Activated CD4-positive, CD25-positive, alpha-beta regulatory T cell (primary cell): ENCODE results near the gene ANKS6.

Experiments
- DNase-seq, 4 experiments: peaks; one replicate each; lab custom pipeline; 2025; lab: John Stamatoyannopoulos, UW

Gene ANKS6

DNA sequence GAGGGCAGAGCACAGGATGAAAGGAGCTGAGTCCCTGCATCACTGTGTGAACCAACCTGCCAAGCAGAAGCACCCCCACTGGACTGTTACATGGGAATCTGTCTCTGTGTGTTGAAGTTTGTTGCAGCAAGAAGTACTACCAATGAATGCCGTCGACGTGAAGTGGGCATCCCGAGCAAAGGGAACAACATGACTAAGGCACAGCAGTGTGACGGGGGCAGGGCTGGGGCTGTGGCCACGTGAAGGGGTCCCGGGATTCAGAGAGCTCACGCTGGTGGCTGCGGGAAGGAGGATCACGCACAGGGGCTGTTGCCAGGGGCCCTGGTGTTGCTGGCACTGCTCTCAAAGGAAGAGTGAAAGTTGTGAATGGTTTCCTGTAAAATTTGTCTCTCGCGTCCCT, 60.1 kb downstream of the ANKS6 start:
- DNase-seq, result no peak

DNA sequence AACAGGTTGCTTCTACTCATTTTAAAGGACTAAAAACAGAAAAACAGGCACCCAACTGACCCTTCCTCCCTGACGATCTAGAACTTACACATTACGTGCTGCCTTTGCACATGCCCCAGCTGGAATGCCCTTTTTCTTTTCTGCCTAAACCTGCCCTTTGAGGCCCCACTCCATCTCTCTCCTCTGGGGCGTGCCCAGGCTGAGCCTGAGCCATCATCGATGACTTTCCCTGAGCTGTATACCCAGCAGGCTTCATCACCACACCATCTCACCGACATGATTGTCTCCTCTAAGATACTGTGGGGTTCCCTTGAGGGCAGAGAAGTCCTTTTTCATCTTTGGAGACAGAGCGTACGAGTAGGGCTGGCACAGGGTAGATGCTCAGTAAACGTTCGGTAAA, 63.6 kb downstream of the ANKS6 start:
- no peak for DNase-seq

DNA sequence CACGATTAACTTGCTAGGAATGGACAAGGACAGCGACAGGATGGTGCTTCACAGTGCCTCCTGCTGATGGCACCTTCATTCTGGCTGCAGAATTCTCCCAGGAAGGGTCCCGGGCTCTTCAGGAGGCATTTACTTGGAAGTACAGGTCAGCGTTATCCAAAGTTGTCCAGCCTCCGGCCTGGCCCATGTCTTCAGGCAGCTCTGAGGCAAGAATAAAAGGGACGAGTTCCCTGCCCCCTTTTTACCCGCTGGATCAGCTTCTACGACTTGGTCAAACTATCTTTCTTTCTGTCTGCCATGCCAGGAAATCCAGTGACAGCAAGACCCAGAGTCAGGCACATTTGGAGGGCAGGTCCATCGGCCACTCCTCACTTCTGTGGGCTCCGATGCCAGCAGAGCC, 64.3 kb downstream of the ANKS6 start:
- DNase-seq, result no peak

DNA sequence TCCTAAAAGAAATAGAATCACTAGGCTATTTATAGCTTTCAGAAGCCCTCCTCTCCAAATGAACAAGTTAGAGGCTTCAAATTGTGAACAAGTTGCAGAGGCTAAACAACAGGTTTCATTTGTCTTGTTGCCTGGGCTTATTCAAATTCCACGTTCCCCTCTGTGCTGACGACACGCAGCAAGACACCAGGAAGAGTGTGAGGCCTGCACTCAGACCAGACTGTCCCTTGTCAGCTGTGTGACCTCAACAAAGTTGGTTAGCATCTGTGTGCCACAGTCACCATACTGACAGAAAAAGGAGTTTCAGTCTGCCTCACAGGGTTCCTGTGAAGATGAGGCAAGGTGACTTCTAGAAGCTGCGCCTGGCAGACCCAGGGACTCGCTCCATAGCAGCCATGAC, 65.5 kb downstream of the ANKS6 start:
- no peak for DNase-seq

DNA sequence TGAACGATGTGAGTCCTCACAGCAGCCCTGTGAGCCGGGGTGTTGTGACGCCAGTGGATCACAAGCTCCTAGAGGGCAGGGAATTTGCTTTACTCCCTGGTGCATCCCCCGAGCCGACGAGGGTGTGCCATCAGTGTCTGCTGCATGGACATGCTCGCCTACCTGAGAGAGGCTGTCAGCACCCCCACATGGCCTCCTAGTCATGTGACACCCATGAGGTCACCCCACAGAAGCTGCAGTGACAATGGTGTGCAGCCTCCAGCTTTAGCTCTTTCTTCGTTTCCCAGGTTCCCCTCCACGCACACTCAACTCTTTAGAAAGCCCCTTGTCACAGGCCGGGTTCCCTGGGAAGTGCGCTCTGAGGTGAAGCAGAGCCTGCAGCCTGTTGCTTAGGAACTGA, 67.9 kb downstream of the ANKS6 start:
- DNase-seq, result no peak

DNA sequence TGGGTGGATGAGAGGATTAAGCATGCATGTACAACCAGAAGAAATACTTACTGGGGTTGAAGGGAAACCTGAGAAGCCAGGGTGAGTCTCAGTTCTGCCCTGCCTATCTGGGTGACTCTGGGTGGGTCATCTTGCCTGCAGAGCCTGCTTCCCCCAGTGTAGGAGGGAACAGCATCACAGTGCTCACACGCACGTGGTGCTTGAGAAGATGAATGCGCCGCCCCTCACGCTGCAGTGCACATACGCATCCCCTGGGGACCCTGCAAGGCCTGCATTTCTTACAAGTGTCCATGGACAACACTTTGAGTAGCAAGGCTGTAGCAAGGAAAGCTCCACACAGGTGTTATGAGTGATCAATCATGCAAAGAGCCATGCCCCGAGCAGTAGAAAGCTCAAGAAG, 68.9 kb downstream of the ANKS6 start:
- no peak for DNase-seq

DNA sequence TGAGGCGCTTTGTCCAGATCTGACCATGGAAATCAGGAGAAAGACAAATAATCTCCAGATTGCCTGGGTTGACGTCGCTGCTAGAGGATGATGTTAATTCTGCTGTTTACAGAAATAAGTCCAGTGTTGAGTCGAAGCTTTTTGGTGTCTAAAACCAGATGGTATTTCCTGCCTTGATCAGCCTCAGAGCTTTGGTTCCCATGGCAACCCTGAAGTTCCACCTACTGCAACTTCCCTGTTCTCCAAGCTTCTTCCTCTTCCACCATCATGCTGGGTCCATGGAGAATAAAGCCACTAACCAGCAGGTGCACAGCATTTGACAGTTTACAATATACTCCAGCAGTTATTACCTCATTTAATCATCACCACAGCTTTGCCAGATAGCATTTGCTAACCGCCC, 69.6 kb downstream of the ANKS6 start:
- DNase-seq, result no peak

DNA sequence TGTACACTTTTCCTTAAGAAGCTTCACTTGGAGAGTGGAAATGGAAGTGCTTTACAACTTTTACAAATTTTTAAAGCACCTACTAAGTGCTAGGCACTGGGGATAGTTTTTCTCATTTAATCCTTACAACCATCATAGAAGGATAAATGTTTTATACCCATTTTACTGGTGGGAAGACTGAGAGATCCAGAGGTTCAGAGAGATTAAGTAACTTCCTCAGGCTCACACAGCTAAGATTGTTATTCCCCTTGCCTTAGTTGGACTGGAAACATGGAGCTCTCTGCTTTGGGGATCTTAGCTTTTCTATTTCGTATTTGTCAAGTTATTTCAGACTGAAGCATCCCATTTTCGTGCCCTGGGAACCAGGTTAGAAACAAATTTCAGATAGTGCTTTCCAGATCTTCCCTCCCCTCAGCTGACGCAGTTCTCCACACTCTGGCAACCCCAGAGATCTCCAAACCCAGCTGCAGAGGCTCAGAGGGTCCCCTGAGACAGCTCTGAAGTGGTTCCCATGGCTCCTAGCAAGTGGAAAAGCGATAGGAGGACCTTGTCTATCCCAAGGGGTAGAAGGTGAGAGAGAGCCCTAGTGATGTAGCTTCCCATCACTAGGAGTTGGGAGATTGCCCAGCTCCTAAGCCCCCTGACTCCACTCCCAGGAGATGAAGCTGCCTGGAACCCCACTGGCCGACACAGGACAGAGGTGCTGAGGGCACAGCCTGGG, 71.4 kb downstream of the ANKS6 start:
- DNase-seq, result no peak

DNA sequence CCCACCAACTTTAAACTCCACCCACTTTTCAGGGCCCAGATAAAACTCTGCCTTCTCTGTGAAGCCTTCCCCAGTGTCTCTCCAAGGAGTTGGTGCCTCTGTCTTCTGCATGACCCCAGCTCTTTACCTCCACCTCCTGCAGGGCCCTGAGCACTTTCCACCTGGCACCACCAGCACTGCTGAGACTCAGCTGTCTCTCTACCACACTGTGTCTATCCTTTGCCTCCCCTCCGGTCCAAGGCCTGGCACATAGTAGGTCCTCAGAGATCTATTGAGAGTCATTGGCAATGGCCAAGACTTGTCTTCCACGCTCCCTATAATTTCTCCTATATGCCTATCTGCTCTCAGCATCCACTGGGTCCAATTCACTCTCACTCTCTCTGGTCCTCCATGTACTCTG, 74.7 kb downstream of the ANKS6 start:
- no peak for DNase-seq

DNA sequence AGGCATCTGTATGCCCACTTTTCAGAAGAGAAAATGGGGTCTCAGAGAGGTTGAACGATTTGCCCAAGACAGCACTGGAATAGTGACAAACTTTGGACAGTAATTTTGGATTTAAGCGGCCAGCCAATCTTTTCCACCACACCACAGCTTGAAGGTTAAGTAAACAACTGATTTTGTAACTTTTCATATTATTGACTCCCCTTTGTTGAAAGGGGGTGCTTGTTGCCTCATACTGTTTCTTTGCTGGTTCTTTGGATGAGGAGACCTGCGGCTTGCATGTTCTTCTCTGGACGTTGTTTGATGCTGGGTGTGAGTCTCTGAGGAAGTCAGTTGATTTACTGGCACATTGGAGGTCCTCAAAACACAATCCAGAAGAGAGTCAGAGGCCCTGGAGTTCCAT, 76.0 kb downstream of the ANKS6 start:
- no peak for DNase-seq

DNA sequence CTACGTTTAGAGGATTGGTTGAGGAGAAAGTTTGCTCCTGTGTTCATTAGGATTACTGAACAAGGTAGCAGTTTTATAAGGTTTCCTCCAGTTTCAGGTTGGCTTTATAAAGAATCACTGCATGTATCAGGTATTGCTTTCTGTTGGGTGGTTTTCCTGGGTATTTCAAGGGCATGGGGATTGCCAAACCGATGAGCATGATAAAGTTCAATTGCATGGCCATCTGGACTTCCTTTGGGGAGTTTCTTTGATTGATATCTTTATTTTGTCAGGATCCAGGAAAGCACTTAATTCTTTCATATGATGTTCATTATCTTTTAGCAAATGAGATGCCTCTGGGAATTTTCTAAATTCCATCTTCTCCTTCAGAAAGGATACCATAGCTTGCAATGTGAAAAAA, 77.3 kb downstream of the ANKS6 start:
- no peak for DNase-seq

DNA sequence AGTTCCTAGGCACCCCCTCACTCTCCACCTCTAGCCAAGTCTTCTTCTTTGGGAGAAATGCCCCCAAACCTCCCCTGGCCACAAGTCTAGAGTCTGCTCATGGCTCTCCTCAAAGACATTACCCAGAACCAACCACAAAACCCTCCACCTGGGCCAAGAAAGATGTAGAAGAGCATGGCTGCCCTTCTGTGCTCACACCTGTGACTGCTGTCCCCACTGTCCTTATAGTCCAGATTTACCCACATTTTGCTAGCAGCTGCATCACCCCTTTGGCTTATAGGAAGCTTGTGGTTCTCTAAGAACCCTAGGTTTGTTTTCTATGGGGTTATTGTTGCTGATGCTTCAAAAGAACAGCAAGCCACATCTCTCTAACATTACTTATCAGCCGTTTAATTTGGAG, 81.5 kb downstream of the ANKS6 start:
- no peak for DNase-seq

DNA sequence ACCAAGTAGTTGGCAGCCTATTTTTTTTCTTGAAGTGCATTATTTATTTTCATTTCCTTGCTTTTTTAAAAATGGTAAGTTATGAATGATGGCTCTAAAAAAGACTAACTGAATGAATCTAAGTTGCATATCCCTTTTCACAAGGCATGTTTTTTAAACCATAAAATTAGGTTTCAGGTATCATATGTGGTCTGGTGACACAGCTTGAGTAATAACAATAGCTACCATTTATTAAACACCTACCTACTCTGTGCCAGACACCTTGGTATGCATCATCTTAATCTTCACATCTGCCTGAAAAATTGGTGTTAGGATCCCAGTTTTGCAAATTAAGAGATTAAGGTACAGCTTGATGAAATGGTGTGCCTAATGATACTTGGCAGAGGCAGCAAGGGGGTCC, 83.4 kb downstream of the ANKS6 start:
- no peak for DNase-seq

DNA sequence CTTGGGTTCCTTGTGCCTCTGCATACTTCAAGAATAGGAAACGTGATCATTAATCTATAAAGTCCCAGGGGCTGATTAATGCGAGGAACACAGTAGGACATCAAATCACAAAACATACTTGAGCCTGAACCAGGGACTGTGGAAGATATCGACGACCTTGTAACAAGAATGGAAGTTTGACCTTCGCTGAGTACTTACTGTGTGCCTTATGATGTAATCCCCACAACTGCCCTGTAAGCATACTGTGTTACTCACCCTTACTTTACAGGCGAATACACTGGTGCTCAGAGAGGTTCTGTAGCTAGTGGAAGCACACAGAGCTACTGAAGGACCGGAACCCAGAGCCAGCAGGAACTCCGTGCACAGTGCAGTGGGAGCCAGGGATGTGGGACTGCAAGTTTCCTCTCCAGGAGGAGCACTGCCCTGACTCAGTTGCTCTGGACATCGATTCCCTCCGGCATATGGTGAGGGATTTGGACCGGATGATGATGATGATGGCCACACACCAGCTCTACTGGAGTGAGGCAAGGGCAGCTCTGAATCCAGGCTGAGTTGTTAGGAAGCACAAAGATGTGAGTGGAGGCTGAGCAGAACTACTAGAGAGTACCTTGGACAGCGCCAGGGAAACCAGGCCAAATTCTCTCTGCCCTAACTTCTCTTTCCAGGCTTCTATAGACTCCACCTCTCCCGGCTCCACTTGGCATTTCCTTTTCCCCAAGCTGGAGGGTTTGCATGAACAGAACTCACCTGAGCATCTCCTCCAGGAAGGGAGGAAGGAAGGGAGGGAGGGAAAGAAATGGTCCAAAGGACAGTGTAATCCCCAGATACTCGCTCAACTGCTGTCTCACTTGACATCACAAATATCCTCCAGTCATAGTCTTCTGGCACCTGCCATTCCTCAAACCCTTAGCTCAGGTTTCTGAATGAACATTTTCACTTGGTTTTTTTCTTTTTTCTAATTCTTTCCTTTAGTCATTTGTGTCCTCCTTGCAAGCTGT, 86.1 kb downstream of the ANKS6 start:
- no peak for DNase-seq

DNA sequence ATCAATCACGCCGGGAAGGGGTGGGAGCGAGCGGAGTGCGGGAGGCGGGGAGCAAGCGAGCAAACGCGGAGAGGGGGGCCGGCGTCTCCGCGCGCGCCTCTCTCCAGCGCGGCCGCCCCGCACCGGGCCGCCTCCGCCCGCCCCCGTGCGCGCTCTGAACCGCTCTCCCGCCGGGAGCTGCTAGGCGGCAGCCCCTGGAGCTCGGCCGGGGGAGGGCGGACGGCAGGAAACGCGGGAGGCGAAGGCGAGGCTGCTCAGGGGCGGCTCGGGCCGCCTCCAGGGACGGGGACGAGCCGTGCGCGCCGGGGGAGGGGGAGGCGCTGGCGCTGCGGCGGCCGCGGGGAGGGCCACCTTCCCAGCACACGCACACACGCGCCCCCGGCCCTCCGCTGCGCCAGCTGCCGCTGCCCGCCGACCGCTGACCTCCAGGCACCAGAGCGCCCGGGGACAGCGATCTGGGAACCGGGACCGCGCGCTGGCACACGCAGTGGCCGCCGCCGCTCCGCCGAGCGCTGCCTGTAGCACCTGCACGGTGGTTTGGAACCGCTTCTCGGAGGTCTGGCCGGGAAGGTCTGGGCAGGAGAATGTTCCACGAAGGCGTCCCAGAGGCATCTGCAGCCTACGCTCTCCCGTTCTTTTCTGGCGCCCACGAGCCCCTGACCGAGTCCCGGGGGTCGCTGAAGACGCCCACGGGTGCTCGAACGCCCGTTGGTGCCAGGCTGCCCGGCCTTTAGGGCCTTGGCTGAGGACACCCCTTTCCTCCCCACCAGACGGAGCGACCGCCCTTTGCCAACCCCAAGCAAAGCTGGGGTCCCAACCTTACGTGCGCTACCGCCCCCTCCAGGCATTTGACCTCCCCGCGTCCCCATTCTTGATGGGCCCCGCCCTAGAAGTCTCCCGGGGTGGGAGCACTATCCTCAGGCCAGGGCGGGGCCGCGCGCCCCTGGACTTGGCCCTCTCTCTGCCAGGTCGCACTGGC, 87.1 kb downstream of the ANKS6 start, which contains the start of gene GABBR2:
Gene GABBR2 (minus strand): TSS at position 3 of the 979 bp plus-strand sequence. CDS start 198 bp downstream, outside the sequence.
- no peak for DNase-seq

DNA sequence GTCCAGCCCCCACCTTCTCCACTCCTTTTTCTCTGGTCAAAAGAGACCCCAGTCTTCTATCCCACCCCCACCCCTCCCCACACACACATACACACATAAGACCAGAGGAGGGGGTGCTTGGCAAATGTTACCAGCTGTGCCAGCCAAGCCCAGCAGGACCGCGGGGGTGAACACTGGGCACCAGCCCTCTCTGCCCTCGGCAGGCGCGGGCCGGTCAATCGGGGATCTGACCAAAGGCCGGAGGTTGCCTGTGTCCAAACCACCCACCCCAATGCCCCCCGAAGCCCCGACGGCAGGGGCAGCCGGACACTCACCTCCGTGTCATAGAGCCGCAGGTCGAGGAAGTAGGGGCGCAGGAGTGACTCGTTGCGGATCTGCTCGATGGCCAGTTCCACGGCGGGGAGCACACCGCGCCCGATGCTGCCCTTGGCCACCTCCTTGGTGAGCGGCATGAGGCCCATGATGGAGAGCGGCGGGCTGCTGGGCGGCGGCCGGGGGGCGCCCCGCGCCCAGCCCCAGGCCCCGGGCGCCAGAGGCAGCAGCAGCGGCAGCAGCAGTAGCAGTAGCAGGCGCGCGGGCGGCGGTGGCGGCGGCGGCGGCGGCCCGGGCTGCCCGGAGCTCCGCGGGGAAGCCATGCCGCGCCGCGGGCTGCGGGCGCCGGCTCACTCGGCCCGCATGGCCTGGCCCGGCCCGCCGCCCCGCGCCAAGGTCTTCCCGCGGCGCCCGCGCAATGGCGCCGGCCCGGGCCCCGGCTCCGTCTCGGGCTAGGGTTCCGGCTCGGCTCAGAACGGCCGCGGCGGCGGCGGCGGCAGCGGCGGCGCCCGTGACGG, 88.0 kb downstream of the ANKS6 start:
- no peak for DNase-seq

DNA sequence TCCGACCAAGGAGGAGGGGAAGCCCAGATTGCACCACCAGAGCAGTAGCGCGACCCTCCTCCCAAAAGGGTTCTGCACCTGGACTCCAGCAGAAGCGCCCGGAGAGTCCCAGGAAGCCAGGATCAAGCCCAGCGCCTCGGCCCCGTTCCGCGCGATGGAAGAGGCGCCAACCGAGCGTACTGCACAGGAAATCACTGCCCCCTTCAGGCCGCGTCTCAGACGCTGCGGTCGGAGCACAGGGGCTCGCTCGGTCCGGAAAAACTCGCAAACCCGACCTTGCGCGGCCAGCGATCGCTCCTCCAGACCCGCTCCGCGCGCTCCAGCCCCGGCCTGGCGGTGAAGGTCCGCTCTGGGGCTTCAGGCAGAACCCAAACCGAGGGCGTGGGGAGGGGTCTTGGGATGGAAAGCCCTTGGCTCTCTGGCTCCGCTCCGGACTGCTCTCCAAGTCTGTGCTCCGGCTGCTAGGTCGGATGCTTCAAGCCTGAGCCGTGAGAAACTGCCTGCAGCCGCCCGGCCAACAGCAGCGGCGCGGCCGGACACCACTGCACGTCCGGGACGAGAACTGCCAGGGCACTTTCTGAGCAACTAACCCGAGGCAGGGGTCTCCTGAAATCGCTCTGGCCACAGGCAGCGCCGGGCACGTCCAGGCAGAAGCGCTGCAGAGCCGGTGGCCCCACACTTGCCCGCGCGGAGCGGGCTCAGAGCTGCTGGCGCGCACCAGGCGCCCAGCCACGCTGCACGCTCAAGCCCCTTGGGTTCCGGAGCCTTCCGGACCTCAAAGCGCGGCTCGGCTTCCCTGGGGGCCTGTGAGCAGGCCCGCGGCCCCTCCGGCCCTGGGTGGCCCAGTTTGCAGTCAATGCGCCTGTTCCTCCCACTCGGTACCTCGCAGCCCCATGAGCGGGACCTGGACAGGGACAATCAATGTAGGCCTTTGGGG, 88.9 kb downstream of the ANKS6 start:
- no peak for DNase-seq

DNA sequence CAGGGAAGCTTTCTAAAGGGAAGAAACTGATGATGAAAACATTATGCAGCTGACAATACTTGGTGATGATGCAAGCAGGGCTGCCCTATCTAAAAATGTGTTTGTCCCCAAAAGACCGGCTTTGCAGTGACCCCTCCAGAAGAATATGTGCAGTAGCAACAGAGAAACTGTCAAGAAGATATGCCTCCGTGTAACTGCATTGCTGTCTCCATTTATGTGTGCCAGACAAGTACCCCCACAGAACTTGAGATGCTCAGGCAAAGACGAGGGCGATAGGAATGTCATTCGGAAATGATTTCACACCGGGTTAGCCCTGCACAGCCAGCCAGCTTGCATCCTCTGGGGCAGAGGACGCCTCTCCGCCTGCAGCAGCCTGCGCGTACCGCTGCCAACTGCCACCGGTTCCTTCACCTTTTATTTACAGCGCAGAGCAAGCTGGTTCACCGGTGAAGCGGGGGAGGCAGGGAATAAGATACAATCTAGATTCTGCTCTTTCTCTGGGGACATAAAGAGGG, 89.6 kb downstream of the ANKS6 start:
- no peak for DNase-seq

DNA sequence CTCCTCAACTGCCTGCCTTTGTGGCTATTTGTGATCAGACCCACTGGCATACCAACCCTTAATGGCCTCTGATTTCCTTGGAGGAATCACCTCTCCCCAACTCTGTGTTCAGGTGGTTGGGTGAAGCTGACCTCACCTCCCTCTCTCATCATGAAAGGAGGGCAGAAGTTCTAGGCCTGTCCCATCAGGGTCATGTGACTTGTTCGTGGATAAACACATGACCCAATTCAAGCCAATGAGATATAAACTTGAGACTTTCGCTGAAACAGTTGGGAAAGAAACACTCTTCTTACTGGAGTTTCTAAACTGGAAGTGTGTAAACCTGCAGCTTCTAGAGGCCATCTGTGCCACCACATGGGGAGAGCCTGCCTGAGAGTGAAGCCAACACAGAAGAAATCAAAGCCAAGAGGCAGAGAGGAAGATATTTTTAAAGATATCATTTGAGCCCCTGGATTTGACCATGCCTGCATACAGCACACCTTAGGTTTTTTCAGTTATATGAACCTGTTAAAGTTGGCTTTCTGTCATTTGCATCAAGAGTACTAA, 93.4 kb downstream of the ANKS6 start:
- DNase-seq, result no peak
